HG02763 (cell line): ENCODE data around the gene FAM20B.
"Not testable (repeated sequence)": the region's sequence is repeated elsewhere in the genome, so short reads cannot be mapped to it uniquely, and the experiment has no call there.

ENCODE experiments used
- ATAC-seq: cut with Tn5 transposase; IDR thresholded peaks from one replicate; pipeline ENCODE4 v1.9.1; 2021; ENCODE audit warnings: mild to moderate bottlenecking, moderate library complexity; ENCODE audit not compliant: unreplicated experiment

Gene FAM20B

DNA sequence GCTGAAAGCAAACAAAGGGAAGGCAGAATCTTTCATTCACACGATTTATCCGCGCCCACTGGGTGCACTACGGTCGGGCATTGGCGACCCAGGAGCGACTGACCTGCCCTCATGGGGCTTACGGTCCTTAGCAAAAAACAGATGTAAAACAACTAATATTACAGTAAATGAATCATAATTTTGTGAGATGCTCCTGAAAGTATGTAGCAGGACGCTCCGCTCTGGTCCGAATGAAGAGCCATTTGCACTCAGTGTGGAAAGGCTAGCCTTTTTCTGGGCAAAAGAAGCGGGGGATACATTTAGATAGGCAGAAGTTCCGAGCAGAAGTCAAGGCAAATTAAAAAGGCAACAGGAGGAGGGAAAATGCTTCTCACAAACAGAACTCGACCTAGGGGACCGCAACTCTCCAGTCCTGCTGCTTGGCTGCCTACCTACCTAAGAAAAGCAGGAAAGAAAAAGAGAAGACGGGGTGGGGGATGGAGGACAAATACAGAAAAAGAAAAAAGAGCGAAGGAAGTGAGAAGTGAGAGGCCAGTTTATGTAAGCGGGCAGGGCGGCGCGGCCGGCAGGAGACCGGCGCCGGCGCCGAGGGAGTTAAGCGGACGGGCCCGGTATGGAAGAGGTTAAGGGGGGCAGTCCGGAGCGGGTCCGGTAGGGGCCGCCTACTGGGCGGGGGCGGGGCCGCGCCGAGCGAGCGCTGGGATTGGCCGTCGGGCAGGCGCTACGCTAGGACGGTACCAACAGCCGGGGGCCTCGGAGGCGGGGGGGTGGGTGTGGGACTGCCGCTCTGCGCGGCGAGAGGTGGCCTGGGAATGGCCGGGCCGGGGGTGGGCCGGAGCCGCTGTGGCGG, at the start of gene FAM20B:
Gene FAM20B, plus strand, starts transcription at position 770 of the 850 bp plus-strand sequence. CDS start 17,954 bp downstream, outside the sequence.
- peak; percentile 74 for ATAC-seq

DNA sequence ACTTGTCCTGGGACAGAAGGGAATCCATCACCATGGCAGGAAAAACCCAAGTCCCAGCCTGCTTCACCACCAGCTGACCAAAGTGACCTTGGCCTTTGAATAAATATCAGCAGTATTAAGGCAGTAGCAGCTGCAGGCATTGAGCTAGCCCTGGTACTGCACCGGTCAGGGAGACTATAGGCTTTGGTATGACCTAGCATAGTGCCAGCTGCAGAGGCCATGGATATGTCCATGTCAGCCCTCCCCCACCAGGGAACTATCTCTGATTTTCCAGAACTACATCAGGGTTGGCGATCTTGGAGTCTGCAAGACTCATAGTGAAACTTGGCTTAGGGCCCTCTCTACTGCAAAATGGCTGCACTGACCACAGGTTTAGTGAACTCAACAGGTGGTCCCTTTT, 49.2 kb upstream of the FAM20B start:
- ATAC-seq = no peak

- ATAC-seq = no peak
Observed at GRCh38 chr1:178986204-178986603, 39.5 kb upstream of the FAM20B start.

- ATAC-seq = not testable (repeated sequence)
Observed at GRCh38 chr1:178988198-178988597, 37.5 kb upstream of the FAM20B start.

GRCh38 chr1:178993559-178993958, 32.1 kb upstream of the FAM20B start:
- ATAC-seq = no peak

- no peak for ATAC-seq
Observed at GRCh38 chr1:178997428-178997827, 28.3 kb upstream of the FAM20B start.

DNA sequence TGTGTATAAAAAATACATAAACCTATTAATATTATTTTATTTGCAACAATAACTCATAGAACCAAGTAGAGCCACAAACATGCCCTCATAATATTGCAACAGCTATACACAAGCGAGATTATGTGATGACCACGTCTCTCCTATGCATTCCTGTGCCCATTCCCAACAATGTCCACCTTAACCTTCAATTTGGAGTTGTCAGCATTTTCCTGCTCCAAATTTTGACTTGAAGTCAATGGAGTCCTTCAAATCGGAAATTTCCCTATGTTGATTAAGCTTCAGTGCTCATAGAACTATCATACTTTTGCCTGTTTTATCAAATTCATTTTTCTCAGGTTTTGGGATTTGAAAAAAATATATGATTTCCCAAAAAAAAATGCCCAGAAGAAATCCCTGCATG, 27.4 kb upstream of the FAM20B start:
- ATAC-seq = no peak

DNA sequence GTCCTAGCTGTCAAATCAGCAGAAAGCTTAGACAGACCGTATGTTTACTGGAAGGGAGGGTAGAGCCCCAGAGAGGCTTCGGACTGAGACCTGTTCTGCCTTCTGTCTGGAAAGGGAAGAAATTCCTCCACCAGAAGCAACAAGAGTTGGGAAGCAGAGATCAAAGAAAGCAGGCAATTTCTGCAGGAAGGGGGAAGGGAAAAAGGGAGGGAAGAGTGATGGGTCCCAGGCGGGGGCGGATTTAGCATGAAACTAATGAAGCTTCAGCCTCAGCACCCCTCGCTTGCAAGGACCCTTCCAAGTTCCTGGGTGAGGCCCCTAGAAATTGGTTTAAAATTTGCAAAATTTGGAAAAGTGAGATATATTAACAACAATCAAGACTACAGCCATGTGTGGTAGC, 26.6 kb upstream of the FAM20B start:
- no peak for ATAC-seq

DNA sequence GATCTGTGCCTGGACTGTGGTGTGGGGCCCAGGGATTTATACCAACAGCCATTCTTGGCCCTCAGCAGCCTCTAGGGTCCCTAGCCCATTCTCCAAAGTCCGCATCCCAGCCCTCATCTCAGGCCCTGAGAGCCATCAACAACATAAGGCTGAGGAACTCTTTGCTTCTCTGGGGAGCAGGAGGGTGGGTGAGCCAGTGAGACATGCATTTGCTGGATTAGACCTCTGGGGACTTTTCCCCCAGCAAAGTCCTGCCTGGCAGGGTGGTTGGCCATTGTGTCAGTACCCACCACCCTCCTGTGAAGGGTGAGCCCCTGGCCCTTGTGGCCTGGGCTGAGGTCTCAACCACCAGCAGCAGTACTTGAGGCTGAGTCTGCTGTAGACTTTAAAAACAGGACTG, 24.2 kb upstream of the FAM20B start:
- no peak for ATAC-seq

DNA sequence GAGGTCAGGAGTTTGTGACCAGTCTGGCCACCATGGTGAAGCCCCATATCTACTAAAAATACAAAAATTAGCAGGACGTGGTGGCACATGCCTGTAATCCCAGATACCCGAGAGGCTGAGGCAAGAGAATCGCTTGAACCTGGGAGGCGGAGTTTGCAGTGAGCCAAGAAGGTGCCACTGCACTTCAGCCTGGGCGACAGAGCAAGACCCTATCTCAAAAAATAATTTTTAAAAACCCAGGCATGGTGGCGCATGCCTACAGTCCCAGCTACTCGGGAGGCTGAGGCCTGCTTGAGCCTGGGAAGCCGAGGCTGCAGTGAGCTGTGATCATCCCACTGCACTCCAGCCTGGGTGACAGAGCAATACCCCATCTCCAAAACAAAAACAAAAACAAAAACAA, 23.6 kb upstream of the FAM20B start:
- ATAC-seq = not testable (repeated sequence)

DNA sequence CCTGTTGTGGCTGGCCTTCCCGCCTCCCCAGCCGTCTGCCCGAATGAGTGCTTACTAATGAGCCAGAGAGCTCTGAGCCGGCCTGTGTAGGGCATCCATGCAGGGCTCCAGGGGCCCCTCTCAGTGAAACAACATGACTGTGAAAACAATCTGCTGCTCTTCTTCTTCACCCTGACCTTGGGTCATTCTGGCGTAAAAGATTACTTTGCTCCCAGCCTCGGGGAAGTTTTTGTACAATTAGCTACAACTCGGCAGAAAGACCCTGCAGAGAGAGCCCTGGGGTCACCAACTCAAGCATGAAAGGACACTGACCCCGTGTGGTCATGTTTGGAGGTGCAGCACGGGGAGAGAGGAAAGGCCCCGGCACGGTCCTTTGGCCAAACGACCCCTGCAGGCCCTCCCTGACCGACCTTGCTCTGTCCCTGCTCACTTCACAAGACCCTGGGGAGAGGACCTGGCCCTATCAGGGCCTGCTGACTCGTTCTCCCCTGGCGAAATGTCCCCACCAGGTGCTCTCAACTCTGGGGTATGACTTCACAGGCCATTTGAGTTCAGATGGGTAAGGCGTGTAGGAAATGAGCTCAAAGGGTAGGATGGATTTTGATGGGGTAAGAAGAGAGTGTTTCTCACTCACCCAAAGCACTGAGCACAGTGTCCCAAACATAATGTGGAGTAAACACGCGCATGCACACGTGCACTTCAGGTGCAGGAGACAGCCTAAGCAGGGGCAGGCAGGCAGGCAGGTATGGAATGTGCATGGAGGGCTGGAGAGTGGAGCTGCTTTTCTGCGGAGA, 22.9 kb upstream of the FAM20B start:
- peak; percentile 77 for ATAC-seq

- no peak for ATAC-seq
Observed at GRCh38 chr1:179003512-179004066, 22.1 kb upstream of the FAM20B start.

DNA sequence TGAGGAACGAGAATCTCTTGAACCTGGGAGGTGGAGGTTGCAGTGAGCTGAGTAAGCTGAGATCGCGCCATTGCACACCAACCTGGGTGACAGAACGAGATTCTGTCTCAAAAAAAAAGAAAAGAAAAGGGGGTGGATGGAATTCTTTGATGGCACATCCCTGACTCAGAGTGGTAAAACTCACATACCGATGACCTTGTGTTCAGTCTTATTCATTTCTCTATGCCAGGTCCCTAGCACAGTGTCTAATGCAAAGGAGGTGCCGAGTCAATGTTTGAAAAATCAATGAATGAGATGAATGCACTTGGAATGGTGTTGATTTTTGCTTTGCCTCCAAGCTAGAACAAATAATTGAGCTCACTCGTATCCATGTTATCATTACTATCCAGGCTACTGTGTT, 18.5 kb upstream of the FAM20B start:
- no peak for ATAC-seq

GRCh38 chr1:179010671-179011070, 15.0 kb upstream of the FAM20B start:
- no peak for ATAC-seq

DNA sequence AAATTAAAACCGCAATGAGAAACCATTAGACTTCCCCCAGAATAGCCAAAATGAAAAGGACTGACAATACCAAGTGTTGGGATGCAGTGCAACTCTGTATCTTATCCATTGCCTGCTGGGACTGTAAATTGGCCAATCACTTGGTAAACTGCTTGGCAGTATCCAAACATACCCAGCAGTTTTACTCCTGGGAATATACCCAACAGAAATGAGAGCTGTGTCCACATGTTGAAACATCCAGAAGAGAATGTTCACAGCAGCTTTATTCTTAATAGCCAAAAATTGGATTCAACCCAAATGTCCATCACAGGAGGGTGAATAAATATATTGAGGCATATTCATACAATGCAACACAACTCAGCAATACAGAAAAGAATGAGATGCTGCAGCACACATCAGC, 13.7 kb upstream of the FAM20B start:
- ATAC-seq = no peak

- no peak for ATAC-seq
Observed at GRCh38 chr1:179014123-179014522, 11.6 kb upstream of the FAM20B start.

GRCh38 chr1:179015396-179015795, 10.3 kb upstream of the FAM20B start:
- no peak for ATAC-seq

DNA sequence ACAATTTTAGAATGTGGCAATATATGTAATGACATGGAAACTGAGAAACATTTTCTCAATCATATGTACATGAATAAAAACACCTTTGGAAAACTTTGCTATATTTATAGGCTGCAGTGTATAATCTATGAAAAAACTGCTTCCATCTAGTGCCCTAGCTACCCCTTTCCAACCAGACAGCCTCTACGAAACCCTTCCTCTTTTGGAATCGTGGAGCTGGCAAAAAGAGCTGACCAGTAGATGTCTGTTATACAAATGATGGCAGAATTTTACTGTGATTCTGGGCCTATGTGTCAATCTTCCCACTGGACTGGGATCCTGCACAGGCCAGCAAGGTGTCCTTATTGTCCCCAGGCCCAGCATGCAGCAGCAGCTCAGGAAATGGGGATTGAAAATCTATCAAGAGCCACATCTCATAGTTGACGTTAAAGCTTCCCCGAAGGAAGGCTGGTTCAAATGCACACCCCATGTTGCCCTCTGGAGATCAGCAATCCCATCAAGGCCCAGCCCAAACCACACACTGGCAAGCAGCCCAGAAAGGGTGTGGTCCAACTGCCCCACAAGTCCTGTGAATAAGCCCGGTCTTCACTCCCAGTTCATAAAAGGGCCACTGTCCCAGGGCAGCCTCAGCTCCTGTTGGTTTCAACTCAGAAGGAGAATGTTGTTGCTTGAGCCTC, 8.8 kb upstream of the FAM20B start:
- ATAC-seq = no peak

GRCh38 chr1:179017383-179018326, 8.0 kb upstream of the FAM20B start:
- no peak for ATAC-seq

- no peak for ATAC-seq
Observed at GRCh38 chr1:179021873-179022272, 3.8 kb upstream of the FAM20B start.
